Smooth muscle cell (in vitro differentiated cells): ENCODE results near the gene THEMIS2. TPM values are rescaled to one million over a fixed set of nuclear protein-coding genes. Genes with fewer than 3 reads are reported as not detected.
"Not testable (repeated sequence)": the region's sequence is repeated elsewhere in the genome, so short reads cannot be mapped to it uniquely, and the experiment has no call there.

Source experiments
- DNase-seq: peaks from one replicate; lab custom pipeline; 2025; ENCODE audit not compliant: unreplicated experiment; lab: John Stamatoyannopoulos, UW
- H2AFZ ChIP-seq: fragments of 200-600 bp; sonication (generic); 2 replicates; pipeline ENCODE4 v1.6.0; 2016; ENCODE audit warnings: antibody characterized with exemption, low read depth, mild to moderate bottlenecking
- H3F3A ChIP-seq: fragments of 200-600 bp; sonication (generic); 2 replicates; pipeline ENCODE4 v1.6.0; 2017; ENCODE audit warnings: antibody characterized with exemption, low read depth
- H3K27ac ChIP-seq: fragments of 200-600 bp; sonication (generic); 2 replicates; pipeline ENCODE4 v1.5.1; 2016; ENCODE audit warnings: low read depth, mild to moderate bottlenecking
- H3K27me3 ChIP-seq: fragments of 200-600 bp; sonication (generic); 2 replicates; pipeline ENCODE4 v1.6.1; 2016; ENCODE audit warnings: low read depth, mild to moderate bottlenecking
- H3K36me3 ChIP-seq: fragments of 200-600 bp; sonication (generic); 2 replicates; pipeline ENCODE4 v1.5.1; 2016; ENCODE audit warnings: low read depth
- H3K4me1 ChIP-seq: fragments of 200-600 bp; sonication (generic); 2 replicates; pipeline ENCODE4 v1.5.1; 2016; ENCODE audit warnings: low read depth
- H3K4me2 ChIP-seq: fragments of 200-600 bp; sonication (generic); 2 replicates; pipeline ENCODE4 v1.6.0; 2016; ENCODE audit warnings: mild to moderate bottlenecking
- H3K4me3 ChIP-seq: fragments of 200-600 bp; sonication (generic); 2 replicates; pipeline ENCODE4 v1.5.1; 2016; ENCODE audit warnings: mild to moderate bottlenecking
- H3K79me2 ChIP-seq: fragments of 200-600 bp; sonication (generic); 2 replicates; pipeline ENCODE4 v1.6.0; 2016; ENCODE audit warnings: low read depth, mild to moderate bottlenecking
- H3K9ac ChIP-seq: fragments of 200-600 bp; sonication (generic); 2 replicates; pipeline ENCODE4 v1.6.0; 2016; ENCODE audit warnings: low read depth
- H3K9me3 ChIP-seq: fragments of 200-600 bp; sonication (generic); replicated peaks from 2 replicates; pipeline ENCODE4 v1.5.1; 2016; ENCODE audit warnings: low read depth
- H4K20me1 ChIP-seq: fragments of 200-600 bp; sonication (generic); 2 replicates; pipeline ENCODE4 v1.6.0; 2016; ENCODE audit warnings: low read depth
- WGBS: methylation state at CpG from one replicate; pipeline ENCODE4 v1.1.7; 2016; ENCODE audit warnings: low lambda C conversion rate; 5-methylcytosine and 5-hydroxymethylcytosine counted together
- polyA plus RNA-seq: library from polyadenylated mRNA; unstranded; fragments of >200 nt; fragmentation: Nextera tagmentation; extraction: Ambion mirVana; gene quantifications from 2 replicates; pipeline ENCODE4 v1.2.1, GENCODE V29; 2016
- total RNA-seq: library from RNA; depleted of rRNA; stranded (reverse); fragments of >200 nt; gene quantifications from 2 replicates; pipeline ENCODE4 v1.2.3, GENCODE V29; 2014
- TF ChIP-seq, protein P1 (sequence below): fragments of 200-600 bp; sonication (generic); IDR thresholded peaks from 2 replicates; pipeline ENCODE4 v1.5.1; 2017; ENCODE audit warnings: borderline replicate concordance, mild to moderate bottlenecking, antibody characterized with exemption; ENCODE audit not compliant: insufficient read depth, poor library complexity, severe bottlenecking

Gene THEMIS2
- total RNA-seq (1.6 and 3.2 TPM in 2 replicates), polyA plus RNA-seq (4.2 and 4.6 TPM in 2 replicates)

GRCh38 chr1:27872059-27872801 is at the start of gene THEMIS2:
Gene THEMIS2, plus strand, starts transcription at chr1:27872544. Its CDS starts 28 bp downstream, at chr1:27872572.
- H3K9ac ChIP-seq: no peak within 1 kb of the TSS
- H3F3A ChIP-seq: no peaks in the 10 kb centered on the region
- no peaks in the 10 kb centered on the region for H3K36me3 ChIP-seq
- no peaks in the 10 kb centered on the region for H4K20me1 ChIP-seq
- no peaks in the 10 kb centered on the region for H3K9me3 ChIP-seq
- H3K4me2 ChIP-seq: peak within 1 kb of the TSS; percentile 90
- DNase-seq: peak; percentile 29
- no peak within 1 kb of the TSS for H3K27ac ChIP-seq
- TF ChIP-seq, protein P1, sequence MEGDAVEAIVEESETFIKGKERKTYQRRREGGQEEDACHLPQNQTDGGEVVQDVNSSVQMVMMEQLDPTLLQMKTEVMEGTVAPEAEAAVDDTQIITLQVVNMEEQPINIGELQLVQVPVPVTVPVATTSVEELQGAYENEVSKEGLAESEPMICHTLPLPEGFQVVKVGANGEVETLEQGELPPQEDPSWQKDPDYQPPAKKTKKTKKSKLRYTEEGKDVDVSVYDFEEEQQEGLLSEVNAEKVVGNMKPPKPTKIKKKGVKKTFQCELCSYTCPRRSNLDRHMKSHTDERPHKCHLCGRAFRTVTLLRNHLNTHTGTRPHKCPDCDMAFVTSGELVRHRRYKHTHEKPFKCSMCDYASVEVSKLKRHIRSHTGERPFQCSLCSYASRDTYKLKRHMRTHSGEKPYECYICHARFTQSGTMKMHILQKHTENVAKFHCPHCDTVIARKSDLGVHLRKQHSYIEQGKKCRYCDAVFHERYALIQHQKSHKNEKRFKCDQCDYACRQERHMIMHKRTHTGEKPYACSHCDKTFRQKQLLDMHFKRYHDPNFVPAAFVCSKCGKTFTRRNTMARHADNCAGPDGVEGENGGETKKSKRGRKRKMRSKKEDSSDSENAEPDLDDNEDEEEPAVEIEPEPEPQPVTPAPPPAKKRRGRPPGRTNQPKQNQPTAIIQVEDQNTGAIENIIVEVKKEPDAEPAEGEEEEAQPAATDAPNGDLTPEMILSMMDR: no peak
- H3K4me1 ChIP-seq: no peaks in the 10 kb centered on the region
- 20% methylated on average over 28 of the region's 53 CpGs for WGBS
- H3K79me2 ChIP-seq: no peaks in the 10 kb centered on the region
- H2AFZ ChIP-seq: peak within 1 kb of the TSS; percentile 99
- no peaks in the 10 kb centered on the region for H3K27me3 ChIP-seq
- H3K4me3 ChIP-seq: peak within 1 kb of the TSS; percentile 76

DNA sequence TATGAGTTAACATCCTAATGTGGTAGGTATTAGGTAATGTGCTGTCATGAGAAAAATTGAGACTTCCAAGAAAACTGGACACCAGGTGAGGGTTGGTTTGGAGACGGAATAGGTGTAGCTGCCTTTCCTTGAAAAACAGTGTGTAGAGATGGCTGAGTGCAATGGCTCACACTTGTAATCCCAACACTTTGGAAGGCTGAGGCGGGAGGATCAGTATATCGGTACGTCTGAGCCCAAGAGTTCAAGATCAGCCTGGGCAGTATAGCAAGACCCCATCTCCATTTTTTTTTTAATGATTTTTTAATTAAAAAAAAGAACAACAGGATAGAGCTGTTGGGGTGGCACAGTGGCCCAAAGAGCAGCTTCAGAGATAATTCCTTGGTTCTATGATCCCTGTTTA is 48.6 kb upstream of the THEMIS2 start:
- Histone ChIP-seq H3K36me3 (peaks cover 8% of the 10 kb centered on the region), H3K4me1 (no peaks in the 10 kb centered on the region), H3K4me2 (no peak overlapping the region), H3K9ac (no peak overlapping the region), H3K79me2 (no peaks in the 10 kb centered on the region), H3F3A (peaks cover 11% of the 10 kb centered on the region), H3K4me3 (no peak overlapping the region), H2AFZ (no peak overlapping the region), H3K9me3 (no peaks in the 10 kb centered on the region), H3K27ac (no peak overlapping the region), H3K27me3 (no peaks in the 10 kb centered on the region), H4K20me1 (no peaks in the 10 kb centered on the region)
- TF ChIP-seq, protein P1: no peak
- no peak for DNase-seq
- 99% methylated on average over 4 of the region's 4 CpGs for WGBS

DNA sequence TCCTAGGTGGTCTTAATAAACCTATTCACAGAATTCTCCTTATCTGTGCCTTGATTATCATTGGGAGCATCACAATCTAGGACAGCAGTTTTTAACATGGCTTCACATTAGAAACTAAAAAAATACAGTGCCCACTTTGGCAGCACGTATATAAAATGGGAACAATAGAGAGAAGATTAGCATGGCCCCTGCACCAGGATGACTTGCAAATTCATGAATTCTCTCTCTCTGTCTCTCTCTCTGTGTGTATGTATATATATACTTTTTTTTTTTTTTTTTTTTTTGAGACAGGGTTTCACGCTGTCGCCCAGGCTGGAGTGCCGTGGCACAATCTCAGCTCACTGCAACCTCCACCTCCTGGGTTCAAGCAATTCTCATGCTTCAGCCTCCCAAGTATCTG is 47.9 kb upstream of the THEMIS2 start:
- TF ChIP-seq, protein P1: no peak
- 96% methylated on average over 4 of the region's 4 CpGs for WGBS

DNA sequence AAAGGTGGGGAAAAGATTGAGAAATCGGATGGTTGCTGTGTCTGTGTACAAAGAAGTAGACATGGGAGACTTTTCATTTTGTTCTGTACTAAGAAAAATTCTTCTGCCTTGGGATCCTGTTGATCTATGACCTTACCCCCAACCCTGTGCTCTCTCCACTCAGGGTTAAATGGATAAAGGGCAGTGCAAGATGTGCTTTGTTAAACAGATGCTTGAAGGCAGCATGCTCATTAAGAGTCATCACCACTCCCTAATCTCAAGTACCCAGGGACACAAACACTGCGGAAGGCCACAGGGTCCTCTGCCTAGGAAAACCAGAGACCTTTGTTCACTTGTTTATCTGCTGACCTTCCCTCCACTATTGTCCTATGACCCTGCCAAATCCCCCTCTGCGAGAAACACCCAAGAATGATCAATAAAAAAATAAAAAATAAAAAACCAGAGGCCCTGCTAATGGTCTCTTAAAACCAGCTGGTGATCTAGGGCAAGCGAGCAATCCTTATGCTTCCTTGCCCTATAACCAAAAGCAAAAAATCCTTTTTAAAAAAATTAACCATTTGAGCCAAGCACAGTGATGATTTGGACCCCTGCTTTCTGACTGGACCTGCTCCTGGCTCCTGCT is 42.9 kb upstream of the THEMIS2 start:
- H3K27me3 ChIP-seq, H3K4me3 ChIP-seq, H3K4me2 ChIP-seq, H3K9me3 ChIP-seq, H3K36me3 ChIP-seq, H3K27ac ChIP-seq, DNase-seq, H2AFZ ChIP-seq, H3K9ac ChIP-seq, H4K20me1 ChIP-seq: not testable (repeated sequence)
- WGBS: 96% methylated on average over 4 of the region's 4 CpGs
- Histone ChIP-seq H3K4me1 (peaks cover 17% of the 10 kb centered on the region), H3K79me2 (peaks cover 38% of the 10 kb centered on the region), H3F3A (peaks cover 12% of the 10 kb centered on the region)

More for the DNA sequence above, 47.9 kb upstream of the THEMIS2 start:
- Histone ChIP-seq H3K79me2 (no peaks in the 10 kb centered on the region), H3K4me2 (no peak overlapping the region), H4K20me1 (no peaks in the 10 kb centered on the region), H3K27me3 (no peaks in the 10 kb centered on the region), H3K9ac (no peak overlapping the region), H3F3A (peaks cover 12% of the 10 kb centered on the region), H3K4me3 (no peak overlapping the region), H3K9me3 (no peaks in the 10 kb centered on the region), H3K4me1 (no peaks in the 10 kb centered on the region), H2AFZ (no peak overlapping the region), H3K27ac (no peak overlapping the region), H3K36me3 (peaks cover 8% of the 10 kb centered on the region)
- no peak for DNase-seq
